GM12891 (cell line): ENCODE measurements around the gene THAP6.

Source experiments
- POLR2A ChIP-seq: IDR thresholded peaks from 2 replicates; pipeline ENCODE4 v1.6.1; 2011; ENCODE audit warnings: low read depth, low read length, control low read depth
- POLR2AphosphoS5 ChIP-seq: IDR thresholded peaks from 2 replicates; pipeline ENCODE4 v1.6.1; 2011; ENCODE audit warnings: low read depth, low read length, control low read depth

- TF ChIP-seq POLR2A (no peak), POLR2AphosphoS5 (no peak)
Observed at GRCh38 chr4:75514949-75515612, 808 bp downstream of the THAP6 start.
